ENCODE measurements around the gene P2RX4.

GRCh38 chr12:121246893-121247557 lies 37.1 kb downstream of the P2RX4 start:
- no peak for TF ChIP-seq POLR2AphosphoS5 (IDR thresholded peaks at IDR 0.05; ENCODE audit: low read depth, low read length)
- no peak for TF ChIP-seq REST (IDR thresholded peaks at IDR 0.05; ENCODE audit: insufficient read depth in 1 of 2, low read depth in 2 of 2, low read length in 2 of 2)
- TF ChIP-seq SIN3A (IDR thresholded peaks at IDR 0.05; ENCODE audit: borderline replicate concordance, insufficient read depth, low read length): no peak

All from PFSK-1 (cell line).